CD4-positive, alpha-beta memory T cell (primary cell): Measurements from ENCODE around the gene RASGRP4. TPM values are rescaled to one million over a fixed set of nuclear protein-coding genes. Genes with fewer than 3 reads are reported as not detected.

ENCODE experiments used
- CTCF ChIA-PET: fragments of 350-600 bp; sonication (Branson Sonifier 250); formaldehyde crosslinking; loops from one replicate; lab custom pipeline; 2021; ENCODE audit warnings: inconsistent platforms; ENCODE audit not compliant: partially characterized antibody; lab: Charles Lee
- POLR2A ChIA-PET: fragments of 350-600 bp; sonication (Branson Sonifier 250); formaldehyde crosslinking; loops from one replicate; lab custom pipeline; 2021; ENCODE audit not compliant: partially characterized antibody; lab: Charles Lee
- DNase-seq, 5 donors: peaks; one replicate each; pipeline versions ENCODE4 v3.0.0 to v3.0.0-alpha.2; 2020 to 2022; ENCODE audit warnings: mixed read lengths in 1 of 5
- H3K27ac ChIP-seq: one replicate; pipeline ENCODE4 v1.7.0; 2013; ENCODE audit warnings: low read depth, low read length
- H3K27me3 ChIP-seq: 2 replicates; pipeline ENCODE4 v1.7.0; 2013; ENCODE audit warnings: mild to moderate bottlenecking, low read length, moderate library complexity; ENCODE audit not compliant: insufficient read depth
- H3K36me3 ChIP-seq: 2 replicates; pipeline ENCODE4 v1.7.0; 2013; ENCODE audit warnings: mild to moderate bottlenecking, low read length, moderate library complexity; ENCODE audit not compliant: insufficient read depth
- H3K4me1 ChIP-seq: 2 replicates; pipeline ENCODE4 v1.7.0; 2013; ENCODE audit warnings: mild to moderate bottlenecking, low read length, moderate library complexity; ENCODE audit not compliant: insufficient read depth
- H3K4me3 ChIP-seq, 2 donors: one replicate each; pipeline ENCODE4 v1.7.0; 2013; ENCODE audit warnings: low read length in 2 of 2, mild to moderate bottlenecking in 1 of 2
- H3K9me3 ChIP-seq, 2 donors: one replicate each; pipeline ENCODE4 v1.7.0; 2013; ENCODE audit warnings: low read length in 2 of 2, control low read depth in 1 of 2; ENCODE audit not compliant: control insufficient read depth in 1 of 2
- H3K27ac Mint-ChIP-seq, 7 donors: one replicate each; pipeline ENCODE4 v1.8.0; 2020 to 2021; ENCODE audit warnings: mixed read lengths in 7 of 7, mild to moderate bottlenecking in 6 of 7, inconsistent platforms in 3 of 7, moderate library complexity in 3 of 7
- H3K27me3 Mint-ChIP-seq, 2 donors: one replicate each; pipeline ENCODE4 v1.8.0; 2020 to 2021; ENCODE audit warnings: mixed read lengths in 2 of 2
- H3K36me3 Mint-ChIP-seq, 2 donors: one replicate each; pipeline ENCODE4 v1.8.0; 2020 to 2021; ENCODE audit warnings: mixed read lengths in 2 of 2, inconsistent platforms in 1 of 2, mild to moderate bottlenecking in 1 of 2
- H3K4me1 Mint-ChIP-seq, 4 donors: one replicate each; pipeline ENCODE4 v1.8.0; 2020 to 2021; ENCODE audit warnings: mixed read lengths in 4 of 4, mild to moderate bottlenecking in 1 of 4
- H3K4me3 Mint-ChIP-seq, 8 donors: one replicate each; pipeline ENCODE4 v1.8.0; 2020 to 2021; ENCODE audit warnings: mixed read lengths in 8 of 8, mild to moderate bottlenecking in 7 of 8, moderate library complexity in 6 of 8, inconsistent platforms in 3 of 8
- H3K9me3 Mint-ChIP-seq, 8 donors: one replicate each; pipeline ENCODE4 v1.8.0; 2020 to 2021; ENCODE audit warnings: mixed read lengths in 8 of 8, mild to moderate bottlenecking in 5 of 8, inconsistent platforms in 3 of 8, moderate library complexity in 1 of 8
- intact Hi-C: fragments of 100-400 bp; cut with micrococcal nuclease; formaldehyde crosslinking; loops from one replicate; pipeline ENCODE4 v1.15.1; 2023
- polyA plus RNA-seq, 2 donors: library from polyadenylated mRNA; unstranded; fragments of 300-500 nt; fragmentation: Illumina TruSeq; gene quantifications; one replicate each; pipeline ENCODE4 v1.2.3, GENCODE V29; 2021
- total RNA-seq, 2 experiments: library from RNA; stranded (reverse); gene quantifications; one replicate each; pipeline ENCODE4 v1.2.3, GENCODE V29; 2021

Gene RASGRP4
- total and polyA plus RNA-seq, 4 experiments from 2014 or later: 0.06 to 0.33 (median 0.31) TPM; not detected in 1

- peak overlapping the region in 3 of 7 donors; percentile 53 to 69 (median 62) for H3K27ac Mint-ChIP-seq
- ChIA-PET CTCF (interaction anchor here (0.9 kb wide), 1 partner anchor 22 kb away, joined by 5 read pairs; the partner anchor contains the start of gene FAM98C), POLR2A (interaction anchor here (0.7 kb wide), 1 partner anchor 193 kb away, joined by 3 read pairs; the partner anchor contains the start of gene MAP4K1)
- no peak for DNase-seq
- H3K27me3 Mint-ChIP-seq: peaks cover 2 to 11% of the 10 kb centered on the region in 2 donors
- peaks cover 14 to 33% (median 22%) of the 10 kb centered on the region in 4 donors for H3K4me1 Mint-ChIP-seq
- H3K4me3 ChIP-seq: no peak overlapping the region
- peaks cover 0 to 1% (median 0%) of the 10 kb centered on the region in 8 donors for H3K9me3 Mint-ChIP-seq
- no peak overlapping the region for H3K27ac ChIP-seq
- H3K36me3 Mint-ChIP-seq: no peaks in the 10 kb centered on the region
- no peaks in the 10 kb centered on the region for H3K9me3 ChIP-seq
- H3K4me1 ChIP-seq: peaks cover 30% of the 10 kb centered on the region
- no peaks in the 10 kb centered on the region for H3K36me3 ChIP-seq
- H3K4me3 Mint-ChIP-seq: peak overlapping the region in 2 of 8 donors; percentile 3 to 29
- H3K27me3 ChIP-seq: no peaks in the 10 kb centered on the region
- intact Hi-C loops: no loop called here
Measured at GRCh38 chr19:38425222-38425809, 703 bp downstream of the RASGRP4 start.

- POLR2A ChIA-PET: no interaction called here
Measured at GRCh38 chr19:38424272-38424671, 1.7 kb downstream of the RASGRP4 start.

GRCh38 chr19:38422438-38422837 lies 3.6 kb downstream of the RASGRP4 start:
- H3K4me3 Mint-ChIP-seq: no peak overlapping the region
- H3K4me1 Mint-ChIP-seq: peaks cover 18 to 35% (median 26%) of the 10 kb centered on the region in 4 donors
- H3K4me1 ChIP-seq: peaks cover 32% of the 10 kb centered on the region
- peaks cover 0 to 1% (median 0%) of the 10 kb centered on the region in 8 donors for H3K9me3 Mint-ChIP-seq
- H3K27ac ChIP-seq: no peak overlapping the region
- intact Hi-C loops: no loop called here
- no peaks in the 10 kb centered on the region for H3K27me3 ChIP-seq
- no peaks in the 10 kb centered on the region for H3K36me3 ChIP-seq
- ChIA-PET POLR2A (no interaction called here), CTCF (no interaction called here)
- no peak for DNase-seq
- peaks cover 0 to 8% of the 10 kb centered on the region in 2 donors for H3K27me3 Mint-ChIP-seq
- H3K9me3 ChIP-seq: no peaks in the 10 kb centered on the region
- H3K4me3 ChIP-seq: no peak overlapping the region
- no peak overlapping the region for H3K27ac Mint-ChIP-seq
- H3K36me3 Mint-ChIP-seq: peaks cover 0 to 2% of the 10 kb centered on the region in 2 donors

More at GRCh38 chr19:38424272-38424671, 1.7 kb downstream of the RASGRP4 start:
- Mint-ChIP-seq H3K4me3 (no peak overlapping the region), H3K27ac (no peak overlapping the region), H3K9me3 (peaks cover 0 to 1% (median 0%) of the 10 kb centered on the region in 8 donors), H3K4me1 (peaks cover 11 to 29% (median 21%) of the 10 kb centered on the region in 4 donors), H3K27me3 (peaks cover 2 to 13% of the 10 kb centered on the region in 2 donors), H3K36me3 (no peaks in the 10 kb centered on the region)
- DNase-seq: no peak
- Histone ChIP-seq H3K36me3 (no peaks in the 10 kb centered on the region), H3K4me1 (peaks cover 26% of the 10 kb centered on the region), H3K9me3 (no peaks in the 10 kb centered on the region), H3K4me3 (no peak overlapping the region), H3K27ac (no peak overlapping the region), H3K27me3 (no peaks in the 10 kb centered on the region)
- CTCF ChIA-PET: no interaction called here
- intact Hi-C loops: no loop called here

GRCh38 chr19:38421856-38422255 lies 4.2 kb downstream of the RASGRP4 start:
- Histone ChIP-seq H3K4me1 (peaks cover 32% of the 10 kb centered on the region), H3K27me3 (no peaks in the 10 kb centered on the region), H3K27ac (no peak overlapping the region), H3K4me3 (no peak overlapping the region), H3K36me3 (no peaks in the 10 kb centered on the region), H3K9me3 (no peaks in the 10 kb centered on the region)
- intact Hi-C loops: no loop called here
- Mint-ChIP-seq H3K4me3 (no peak overlapping the region), H3K27me3 (peaks cover 0 to 6% of the 10 kb centered on the region in 2 donors), H3K27ac (no peak overlapping the region), H3K36me3 (peaks cover 0 to 2% of the 10 kb centered on the region in 2 donors), H3K9me3 (peaks cover 0 to 1% (median 0%) of the 10 kb centered on the region in 8 donors), H3K4me1 (peaks cover 21 to 35% (median 28%) of the 10 kb centered on the region in 4 donors)
- ChIA-PET CTCF (no interaction called here), POLR2A (no interaction called here)
- no peak for DNase-seq

- H3K4me1 Mint-ChIP-seq: peaks cover 18 to 29% (median 25%) of the 10 kb centered on the region in 4 donors
- H3K4me3 Mint-ChIP-seq: no peak overlapping the region
- DNase-seq: no peak
- Histone ChIP-seq H3K4me1 (peaks cover 26% of the 10 kb centered on the region), H3K4me3 (no peak overlapping the region), H3K27ac (no peak overlapping the region), H3K27me3 (no peaks in the 10 kb centered on the region), H3K9me3 (no peaks in the 10 kb centered on the region), H3K36me3 (no peaks in the 10 kb centered on the region)
- peaks cover 0 to 2% of the 10 kb centered on the region in 2 donors for H3K36me3 Mint-ChIP-seq
- H3K9me3 Mint-ChIP-seq: peaks cover 0 to 1% (median 0%) of the 10 kb centered on the region in 8 donors
- intact Hi-C loops: no loop called here
- H3K27me3 Mint-ChIP-seq: peaks cover 0 to 3% of the 10 kb centered on the region in 2 donors
- CTCF ChIA-PET: interaction anchor here (1.3 kb wide), 1 partner anchor 18 kb away, joined by 3 read pairs; the partner anchor contains the start of gene FAM98C
- no peak overlapping the region for H3K27ac Mint-ChIP-seq
- POLR2A ChIA-PET: no interaction called here
Measured at GRCh38 chr19:38420935-38421334, 5.1 kb downstream of the RASGRP4 start.

GRCh38 chr19:38417544-38418506 lies 8.2 kb downstream of the RASGRP4 start:
- H3K4me1 ChIP-seq: peaks cover 20% of the 10 kb centered on the region
- ChIA-PET CTCF (interaction anchor here (2.2 kb wide), 1 partner anchor 14 kb away, joined by 8 read pairs; the partner anchor contains the start of gene FAM98C), POLR2A (no interaction called here)
- DNase-seq: peak; percentile 29 to 60 (median 42)
- H3K36me3 Mint-ChIP-seq: peaks cover 0 to 2% of the 10 kb centered on the region in 2 donors
- no peaks in the 10 kb centered on the region for H3K27me3 ChIP-seq
- peak overlapping the region; percentile 78 to 90 (median 86) for H3K4me3 Mint-ChIP-seq
- H3K36me3 ChIP-seq: no peaks in the 10 kb centered on the region
- H3K27me3 Mint-ChIP-seq: peaks cover 0 to 2% of the 10 kb centered on the region in 2 donors
- H3K27ac Mint-ChIP-seq: peak overlapping the region; percentile 82 to 96 (median 92)
- no peaks in the 10 kb centered on the region for H3K9me3 ChIP-seq
- intact Hi-C loops: no loop called here
- H3K4me1 Mint-ChIP-seq: peaks cover 18 to 29% (median 22%) of the 10 kb centered on the region in 4 donors
- H3K9me3 Mint-ChIP-seq: peaks cover 0 to 1% (median 0%) of the 10 kb centered on the region in 8 donors
- peak overlapping the region; percentile 52 for H3K27ac ChIP-seq
- H3K4me3 ChIP-seq: peak overlapping the region; percentile 17 to 58
